HG03103 (cell line): ENCODE data around the gene FAM169A.
"Not testable (repeated sequence)": the region's sequence is repeated elsewhere in the genome, so short reads cannot be mapped to it uniquely, and the experiment has no call there.

Experiments used
- ATAC-seq: cut with Tn5 transposase; IDR thresholded peaks from one replicate; pipeline ENCODE4 v1.9.1; 2021; ENCODE audit warnings: low read depth; ENCODE audit not compliant: unreplicated experiment

FAM169A gene

GRCh38 chr5:74865804-74866595 lies at the start of gene FAM169A:
Gene FAM169A (minus strand): TSS chr5:74866387. CDS start chr5:74841676, 24,711 bp downstream.
- no peak for ATAC-seq

GRCh38 chr5:74915488-74915887 lies 49.3 kb upstream of the FAM169A start:
- ATAC-seq = no peak

GRCh38 chr5:74911421-74911820 lies 45.2 kb upstream of the FAM169A start:
- not testable (repeated sequence) for ATAC-seq

- not testable (repeated sequence) for ATAC-seq
Observed at GRCh38 chr5:74909888-74910287, 43.7 kb upstream of the FAM169A start.

- not testable (repeated sequence) for ATAC-seq
Observed at GRCh38 chr5:74908237-74908636, 42.0 kb upstream of the FAM169A start.

GRCh38 chr5:74904713-74905112 lies 38.5 kb upstream of the FAM169A start:
- not testable (repeated sequence) for ATAC-seq

GRCh38 chr5:74903165-74903787 lies 37.1 kb upstream of the FAM169A start:
- ATAC-seq = no peak

GRCh38 chr5:74897049-74897448 lies 30.9 kb upstream of the FAM169A start:
- ATAC-seq = no peak

GRCh38 chr5:74895906-74896305 lies 29.7 kb upstream of the FAM169A start:
- ATAC-seq = no peak

- ATAC-seq = no peak
Observed at GRCh38 chr5:74894351-74894750, 28.2 kb upstream of the FAM169A start.

- ATAC-seq = no peak
Observed at GRCh38 chr5:74892921-74893320, 26.7 kb upstream of the FAM169A start.

- peak; percentile 58 for ATAC-seq
Observed at GRCh38 chr5:74889523-74890105, 23.4 kb upstream of the FAM169A start.

- no peak for ATAC-seq
Observed at GRCh38 chr5:74888117-74888516, 21.9 kb upstream of the FAM169A start.

- no peak for ATAC-seq
Observed at GRCh38 chr5:74885170-74885569, 19.0 kb upstream of the FAM169A start.

- ATAC-seq = not testable (repeated sequence)
Observed at GRCh38 chr5:74882379-74883134, 16.4 kb upstream of the FAM169A start.

GRCh38 chr5:74877624-74878304 lies 11.6 kb upstream of the FAM169A start:
- ATAC-seq = no peak

GRCh38 chr5:74875994-74876791 lies 10.0 kb upstream of the FAM169A start:
- ATAC-seq = no peak

- ATAC-seq = no peak
Observed at GRCh38 chr5:74873525-74874249, 7.5 kb upstream of the FAM169A start.
